ENCODE data around the gene CAPZB.

Gene CAPZB

DNA sequence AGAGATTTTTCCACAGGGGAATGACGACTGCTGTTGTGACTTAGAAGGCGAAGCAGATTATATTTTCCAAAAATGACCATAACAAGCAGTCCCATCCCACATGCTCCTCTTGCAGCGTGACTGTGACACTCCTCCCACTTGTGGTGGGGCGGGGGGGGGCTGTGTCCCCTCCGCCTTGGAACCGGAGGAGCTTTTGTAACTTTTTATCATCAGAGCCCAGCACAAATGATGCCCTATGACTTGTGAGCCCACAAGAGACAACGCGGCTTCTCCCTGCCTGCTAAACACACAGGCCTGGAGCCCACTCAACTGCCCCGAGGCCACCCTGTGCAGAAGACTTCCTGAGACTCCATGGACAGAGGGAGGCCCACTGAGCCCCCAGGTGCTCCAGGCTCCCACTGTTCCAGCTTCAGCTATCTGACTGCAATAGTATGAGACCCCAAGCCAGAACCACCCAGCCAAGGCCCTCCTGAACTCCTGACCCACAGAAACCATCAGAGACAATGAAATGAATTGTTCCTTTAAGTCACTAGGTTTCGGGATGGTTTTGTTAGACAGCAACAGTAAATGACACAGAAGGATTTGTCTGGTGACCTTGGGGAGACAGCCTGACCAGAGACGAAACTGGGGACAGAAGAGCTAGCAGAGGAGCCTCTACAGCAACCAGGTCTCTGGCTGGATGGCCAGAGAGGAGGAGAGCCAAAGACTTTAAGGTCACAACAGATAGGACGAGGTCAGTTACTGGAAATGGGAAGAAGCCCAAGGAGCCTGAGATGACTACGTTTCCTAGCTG, 58.8 kb downstream of the CAPZB start:
- DNase-seq: no peak

- DNase-seq: no peak
Observed at GRCh38 chr1:19425646-19426239, 59.6 kb downstream of the CAPZB start.

- no peak for DNase-seq
Observed at GRCh38 chr1:19424651-19425570, 60.4 kb downstream of the CAPZB start.

DNA sequence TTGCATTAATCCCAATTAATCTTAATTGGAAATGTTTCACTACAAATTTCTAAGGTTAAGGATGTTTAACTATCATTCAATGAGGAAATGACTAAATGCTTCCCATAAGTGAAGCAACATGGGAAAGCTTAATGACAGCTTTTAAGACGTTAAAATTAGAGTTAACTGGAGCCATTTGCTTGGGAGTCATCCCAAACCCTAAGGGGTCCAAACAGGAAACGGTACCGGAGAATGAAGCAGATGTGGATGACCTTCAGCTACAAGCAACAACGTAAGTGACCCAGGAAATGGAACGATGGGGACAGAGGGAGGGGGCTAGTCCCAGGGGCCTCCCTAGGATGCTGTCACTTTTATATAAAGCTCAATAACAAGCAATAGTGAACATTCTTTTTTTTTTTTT, 62.2 kb downstream of the CAPZB start:
- DNase-seq: no peak

DNA sequence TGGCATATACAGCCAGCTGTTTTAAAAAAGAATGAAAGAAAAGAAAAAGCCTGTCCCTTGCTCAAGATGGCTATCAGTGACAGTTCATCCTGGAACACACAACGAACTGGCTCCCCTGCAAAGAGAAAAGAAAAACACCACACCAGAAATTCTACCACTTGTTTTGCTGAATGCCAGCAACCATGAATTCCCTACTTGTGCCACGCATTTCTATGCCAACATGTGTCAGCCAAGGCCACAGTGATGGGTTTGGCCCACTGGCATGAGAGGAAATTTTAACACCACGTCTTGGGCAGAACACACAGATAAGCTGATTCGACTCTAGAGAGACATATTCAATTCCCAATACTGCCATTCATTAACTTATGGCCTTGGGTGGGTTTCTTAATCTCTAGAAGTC, 64.0 kb downstream of the CAPZB start:
- no peak for DNase-seq

GRCh38 chr1:19420606-19421005, 64.7 kb downstream of the CAPZB start:
- no peak for DNase-seq

DNA sequence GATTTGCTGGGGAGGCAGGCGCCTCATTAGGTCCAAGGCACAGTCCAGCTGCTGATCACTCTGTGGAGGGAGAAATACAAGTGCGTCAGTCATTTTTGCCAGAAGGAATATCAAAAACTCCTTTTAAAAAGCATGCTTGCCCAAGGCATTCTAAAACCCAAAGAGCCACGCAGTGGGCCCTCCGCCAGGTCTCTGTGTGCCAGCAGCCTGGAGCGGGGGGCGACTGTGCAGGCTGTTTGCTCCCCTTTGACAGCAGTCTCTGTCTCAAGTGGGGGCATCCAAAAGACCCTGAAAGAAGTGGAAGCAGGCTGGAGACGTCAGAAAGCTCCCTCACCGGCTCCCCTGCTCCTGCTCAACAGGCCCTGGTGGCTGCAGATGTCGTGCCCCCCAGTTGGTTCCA, 65.6 kb downstream of the CAPZB start:
- DNase-seq: no peak

GRCh38 chr1:19418503-19418971, 66.8 kb downstream of the CAPZB start:
- DNase-seq: no peak

GRCh38 chr1:19416921-19417470, 68.3 kb downstream of the CAPZB start:
- no peak for DNase-seq

GRCh38 chr1:19416145-19416544, 69.2 kb downstream of the CAPZB start:
- DNase-seq: no peak

- no peak for DNase-seq
Observed at GRCh38 chr1:19414515-19415121, 70.7 kb downstream of the CAPZB start.

GRCh38 chr1:19413999-19414398, 71.3 kb downstream of the CAPZB start:
- DNase-seq: no peak

- DNase-seq: no peak
Observed at GRCh38 chr1:19412654-19413053, 72.7 kb downstream of the CAPZB start.

- no peak for DNase-seq
Observed at GRCh38 chr1:19411612-19412011, 73.7 kb downstream of the CAPZB start.

- DNase-seq: no peak
Observed at GRCh38 chr1:19410393-19410792, 74.9 kb downstream of the CAPZB start.

- no peak for DNase-seq
Observed at GRCh38 chr1:19409477-19410341, 75.6 kb downstream of the CAPZB start.

DNA sequence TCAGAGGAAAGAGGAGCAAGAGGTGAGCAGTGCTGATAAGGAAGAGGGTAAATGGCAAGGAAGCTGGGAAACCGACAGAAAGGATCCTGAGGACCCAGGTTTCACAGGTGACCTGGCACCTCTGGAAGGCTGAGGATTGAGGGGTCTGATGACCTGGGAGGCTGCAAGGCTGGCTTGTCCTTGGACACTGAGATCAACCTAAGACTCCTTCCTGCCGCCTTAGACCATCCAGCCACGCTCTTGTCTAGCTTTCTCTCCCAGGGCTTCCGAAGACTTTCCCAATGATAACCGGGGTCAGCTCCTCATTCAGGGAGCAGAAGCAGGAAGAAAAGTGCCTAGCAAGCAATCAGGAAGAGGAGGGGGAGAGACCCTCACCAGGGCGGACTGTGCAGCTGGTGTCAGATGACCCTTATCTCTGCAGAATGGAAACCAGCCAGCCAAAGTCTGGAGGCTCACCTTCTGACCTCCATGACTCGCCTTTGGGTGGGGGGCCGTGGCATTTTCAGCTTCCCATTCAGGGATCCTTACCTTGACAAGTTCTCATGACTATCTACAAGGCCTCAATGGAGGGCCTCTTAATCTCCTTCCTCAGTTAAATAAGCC, 77.7 kb downstream of the CAPZB start:
- no peak for DNase-seq

- DNase-seq: no peak
Observed at GRCh38 chr1:19406680-19407079, 78.7 kb downstream of the CAPZB start.

GRCh38 chr1:19405761-19406487, 79.4 kb downstream of the CAPZB start:
- DNase-seq: no peak

DNA sequence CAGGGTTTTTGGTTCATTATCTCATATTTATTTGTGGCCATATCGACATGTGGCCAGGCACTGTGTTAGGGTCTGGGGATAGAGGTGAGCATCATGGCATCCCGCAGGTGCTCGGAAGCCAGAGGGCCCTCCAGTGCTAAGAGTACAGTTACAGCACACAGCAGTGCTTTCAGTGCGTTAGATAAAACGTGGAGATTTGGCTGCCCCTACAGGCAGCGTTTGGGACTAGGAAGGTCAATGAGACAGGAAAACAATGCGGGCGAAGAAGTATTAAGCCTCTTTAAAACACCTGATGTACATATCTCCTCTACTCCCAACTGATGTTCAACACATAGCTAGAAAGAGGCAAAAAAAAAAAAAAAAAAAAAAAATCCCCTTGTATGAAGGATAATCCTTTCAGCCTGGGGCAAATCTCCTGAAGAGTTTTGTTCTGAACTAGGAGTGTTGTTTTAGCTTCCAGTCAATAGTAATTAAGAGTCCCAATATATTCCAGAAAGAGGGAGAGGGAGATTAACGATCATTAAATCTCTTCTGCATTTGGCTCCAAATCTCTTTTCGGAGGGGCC, 80.1 kb downstream of the CAPZB start:
- DNase-seq: no peak
